Trophoblast cell (in vitro differentiated cells and primary cell): ENCODE measurements around the gene HSF2.

ENCODE experiments used
- DNase-seq, 2 donors: peaks; one replicate each; pipeline ENCODE4 v3.0.0-alpha.2; 2016
- H2AFZ ChIP-seq: 2 replicates; pipeline ENCODE4 v1.6.1; 2013; ENCODE audit warnings: low read length, moderate library complexity, mild to moderate bottlenecking; ENCODE audit not compliant: insufficient read depth, poor library complexity
- H2AK5ac ChIP-seq: 2 replicates; pipeline ENCODE4 v1.6.1; 2013; ENCODE audit warnings: mild to moderate bottlenecking, low read length
- H2BK120ac ChIP-seq: 2 replicates; pipeline ENCODE4 v1.6.1; 2013; ENCODE audit warnings: low read length, mild to moderate bottlenecking, moderate library complexity; ENCODE audit not compliant: insufficient read depth, poor library complexity
- H2BK12ac ChIP-seq: 2 replicates; pipeline ENCODE4 v1.6.1; 2013; ENCODE audit warnings: mild to moderate bottlenecking, low read length, moderate library complexity
- H2BK5ac ChIP-seq: 2 replicates; pipeline ENCODE4 v1.6.1; 2013; ENCODE audit warnings: low read length, low read depth, moderate library complexity, mild to moderate bottlenecking; ENCODE audit not compliant: poor library complexity
- H3K14ac ChIP-seq: 2 replicates; pipeline ENCODE4 v1.6.1; 2013; ENCODE audit warnings: mild to moderate bottlenecking, low read length
- H3K18ac ChIP-seq: 2 replicates; pipeline ENCODE4 v1.6.1; 2013; ENCODE audit warnings: mild to moderate bottlenecking, low read length
- H3K23ac ChIP-seq: 2 replicates; pipeline ENCODE4 v1.6.1; 2013; ENCODE audit warnings: low read length
- H3K27ac ChIP-seq: 2 replicates; pipeline ENCODE4 v1.5.1; 2013; ENCODE audit warnings: low read depth, mild to moderate bottlenecking, inconsistent platforms, low read length, moderate library complexity
- H3K27me3 ChIP-seq: 2 replicates; pipeline ENCODE4 v1.6.1; 2013; ENCODE audit warnings: inconsistent platforms, mild to moderate bottlenecking, low read length, moderate library complexity; ENCODE audit not compliant: insufficient read depth
- H3K36me3 ChIP-seq, 2 experiments: 1 replicate in 1 of 2; 2 replicates in 1 of 2; pipeline ENCODE4 v1.6.1; 2013; ENCODE audit warnings: low read length in 2 of 2, mild to moderate bottlenecking in 2 of 2, moderate library complexity in 1 of 2; ENCODE audit not compliant: insufficient read depth in 2 of 2, control insufficient read depth in 1 of 2
- H3K4ac ChIP-seq: 2 replicates; pipeline ENCODE4 v1.6.1; 2013; ENCODE audit warnings: low read depth, mild to moderate bottlenecking, low read length, moderate library complexity
- H3K4me1 ChIP-seq, 2 experiments: 1 replicate in 1 of 2; 2 replicates in 1 of 2; pipeline ENCODE4 v1.6.1; 2013; ENCODE audit warnings: low read length in 2 of 2, mild to moderate bottlenecking in 2 of 2, moderate library complexity in 1 of 2; ENCODE audit not compliant: insufficient read depth in 2 of 2, control insufficient read depth in 1 of 2
- H3K4me2 ChIP-seq: 2 replicates; pipeline ENCODE4 v1.6.1; 2013; ENCODE audit warnings: inconsistent platforms, mild to moderate bottlenecking, low read length, moderate library complexity
- H3K4me3 ChIP-seq: 2 replicates; pipeline ENCODE4 v1.5.1; 2013; ENCODE audit warnings: mild to moderate bottlenecking, low read depth, low read length, inconsistent platforms
- H3K79me1 ChIP-seq: one replicate; pipeline ENCODE4 v1.6.1; 2013; ENCODE audit warnings: low read length
- H3K79me2 ChIP-seq: 2 replicates; pipeline ENCODE4 v1.6.1; 2013; ENCODE audit warnings: low read length, mild to moderate bottlenecking; ENCODE audit not compliant: control insufficient read depth, insufficient read depth, poor library complexity
- H3K9ac ChIP-seq: 2 replicates; pipeline ENCODE4 v1.6.1; 2013; ENCODE audit warnings: mild to moderate bottlenecking, low read length
- H3K9me3 ChIP-seq: 2 replicates; pipeline ENCODE4 v1.6.1; 2013; ENCODE audit warnings: low read depth, mild to moderate bottlenecking, control low read depth, inconsistent platforms, low read length; ENCODE audit not compliant: insufficient read depth
- H4K12ac ChIP-seq: 2 replicates; pipeline ENCODE4 v1.6.1; 2013; ENCODE audit warnings: low read depth, mild to moderate bottlenecking, low read length, moderate library complexity
- H4K8ac ChIP-seq: 2 replicates; pipeline ENCODE4 v1.6.1; 2013; ENCODE audit warnings: low read depth, mild to moderate bottlenecking, low read length, moderate library complexity
- H4K91ac ChIP-seq: one replicate; pipeline ENCODE4 v1.6.1; 2013; ENCODE audit warnings: low read depth, mild to moderate bottlenecking, low read length, moderate library complexity
- WGBS: extraction: QIAGEN DNeasy Blood & Tissue Kit; methylation state at CpG from one replicate; pipeline ENCODE4 v1.1.7; 2013; ENCODE audit warnings: missing lambda C conversion rate; ENCODE audit not compliant: insufficient read length, insufficient coverage; ENCODE audit errors: extremely low coverage; 5-methylcytosine and 5-hydroxymethylcytosine counted together

Gene HSF2

GRCh38 chr6:122412001-122412400 lies 12.5 kb downstream of the HSF2 start:
- H3K79me1 ChIP-seq, result no peaks in the 10 kb centered on the region

GRCh38 chr6:122416825-122417224 lies 17.4 kb downstream of the HSF2 start:
- Histone ChIP-seq H3K18ac (no peak overlapping the region), H3K4me2 (no peak overlapping the region), H4K91ac (no peak overlapping the region), H2AFZ (no peak overlapping the region), H3K14ac (no peak overlapping the region), H3K9ac (no peak overlapping the region), H3K23ac (no peak overlapping the region), H3K36me3 (peaks cover 2% of the 10 kb centered on the region in 2 experiments), H3K4me1 (no peaks in the 10 kb centered on the region), H3K79me1 (no peaks in the 10 kb centered on the region), H2BK5ac (no peak overlapping the region), H3K27me3 (no peaks in the 10 kb centered on the region), H3K4me3 (no peak overlapping the region), H2BK120ac (no peak overlapping the region), H3K9me3 (no peaks in the 10 kb centered on the region), H3K4ac (no peak overlapping the region), H4K12ac (no peak overlapping the region), H4K8ac (no peak overlapping the region), H3K27ac (no peak overlapping the region), H2BK12ac (no peak overlapping the region), H3K79me2 (no peaks in the 10 kb centered on the region), H2AK5ac (no peak overlapping the region)
- DNase-seq, result no peak
- WGBS, result no CpG with 5 or more reads among the region's 1 CpG

More at GRCh38 chr6:122412001-122412400, 12.5 kb downstream of the HSF2 start:
- no peaks in the 10 kb centered on the region for H3K79me2 ChIP-seq
- no peak overlapping the region for H3K9ac ChIP-seq
- no peak overlapping the region for H2BK5ac ChIP-seq
- no peak overlapping the region for H2BK120ac ChIP-seq
- no peak overlapping the region for H3K18ac ChIP-seq
- H3K14ac ChIP-seq, result no peak overlapping the region
- H3K4me2 ChIP-seq, result no peak overlapping the region
- no peak overlapping the region for H2BK12ac ChIP-seq
- no peak overlapping the region for H3K23ac ChIP-seq
- peaks cover 0 to 2% of the 10 kb centered on the region in 2 experiments for H3K36me3 ChIP-seq
- H4K8ac ChIP-seq, result no peak overlapping the region
- DNase-seq, result no peak
- no peak overlapping the region for H4K91ac ChIP-seq
- H3K9me3 ChIP-seq, result no peaks in the 10 kb centered on the region
- no peaks in the 10 kb centered on the region for H3K4me1 ChIP-seq
- no peak overlapping the region for H3K4ac ChIP-seq
- no peak overlapping the region for H4K12ac ChIP-seq
- H2AFZ ChIP-seq, result no peak overlapping the region
- no peak overlapping the region for H2AK5ac ChIP-seq
- no peaks in the 10 kb centered on the region for H3K27me3 ChIP-seq
- no peak overlapping the region for H3K4me3 ChIP-seq
- H3K27ac ChIP-seq, result no peak overlapping the region

GRCh38 chr6:122422003-122422402 lies 22.6 kb downstream of the HSF2 start:
- no peak overlapping the region for H3K27ac ChIP-seq
- H2BK5ac ChIP-seq, result no peak overlapping the region
- H2BK12ac ChIP-seq, result no peak overlapping the region
- H3K4ac ChIP-seq, result no peak overlapping the region
- no peak overlapping the region for H3K18ac ChIP-seq
- no peak overlapping the region for H4K91ac ChIP-seq
- no peak overlapping the region for H4K12ac ChIP-seq
- H3K79me2 ChIP-seq, result no peaks in the 10 kb centered on the region
- H4K8ac ChIP-seq, result no peak overlapping the region
- H3K9ac ChIP-seq, result no peak overlapping the region
- no peak overlapping the region for H2AK5ac ChIP-seq
- H3K79me1 ChIP-seq, result no peaks in the 10 kb centered on the region
- H3K4me2 ChIP-seq, result no peak overlapping the region
- H3K14ac ChIP-seq, result no peak overlapping the region
- no peak for DNase-seq
- no peaks in the 10 kb centered on the region for H3K9me3 ChIP-seq
- H3K36me3 ChIP-seq, result peaks cover 0 to 6% of the 10 kb centered on the region in 2 experiments
- no peak overlapping the region for H2AFZ ChIP-seq
- WGBS, result no CpG with 5 or more reads among the region's 2 CpGs
- no peak overlapping the region for H2BK120ac ChIP-seq
- H3K23ac ChIP-seq, result no peak overlapping the region
- H3K4me3 ChIP-seq, result no peak overlapping the region
- H3K4me1 ChIP-seq, result no peaks in the 10 kb centered on the region
- H3K27me3 ChIP-seq, result no peaks in the 10 kb centered on the region

GRCh38 chr6:122422614-122423267 lies 23.3 kb downstream of the HSF2 start:
- no peak overlapping the region for H3K14ac ChIP-seq
- no peaks in the 10 kb centered on the region for H3K79me1 ChIP-seq
- H3K4me2 ChIP-seq, result no peak overlapping the region
- no peak for DNase-seq
- H3K27me3 ChIP-seq, result no peaks in the 10 kb centered on the region
- no peak overlapping the region for H2AK5ac ChIP-seq
- H2AFZ ChIP-seq, result no peak overlapping the region
- H3K36me3 ChIP-seq, result peaks cover 0 to 6% of the 10 kb centered on the region in 2 experiments
- no peak overlapping the region for H3K9ac ChIP-seq
- no peak overlapping the region for H4K91ac ChIP-seq
- no peak overlapping the region for H3K4me3 ChIP-seq
- no peak overlapping the region for H4K8ac ChIP-seq
- WGBS, result no CpG with 5 or more reads among the region's 1 CpG
- H3K18ac ChIP-seq, result no peak overlapping the region
- H3K23ac ChIP-seq, result no peak overlapping the region
- H2BK5ac ChIP-seq, result no peak overlapping the region
- H3K4ac ChIP-seq, result no peak overlapping the region
- H3K27ac ChIP-seq, result no peak overlapping the region
- no peak overlapping the region for H2BK12ac ChIP-seq
- H2BK120ac ChIP-seq, result no peak overlapping the region
- no peaks in the 10 kb centered on the region for H3K4me1 ChIP-seq
- H4K12ac ChIP-seq, result no peak overlapping the region
- H3K79me2 ChIP-seq, result no peaks in the 10 kb centered on the region
- no peaks in the 10 kb centered on the region for H3K9me3 ChIP-seq
